HG02798 (cell line): ENCODE measurements around the gene OR52M1.

ENCODE experiments used
- ATAC-seq: cut with Tn5 transposase; IDR thresholded peaks from one replicate; pipeline ENCODE4 v1.9.1; 2021; ENCODE audit warnings: mild to moderate bottlenecking; ENCODE audit not compliant: unreplicated experiment, poor library complexity

Gene OR52M1

DNA sequence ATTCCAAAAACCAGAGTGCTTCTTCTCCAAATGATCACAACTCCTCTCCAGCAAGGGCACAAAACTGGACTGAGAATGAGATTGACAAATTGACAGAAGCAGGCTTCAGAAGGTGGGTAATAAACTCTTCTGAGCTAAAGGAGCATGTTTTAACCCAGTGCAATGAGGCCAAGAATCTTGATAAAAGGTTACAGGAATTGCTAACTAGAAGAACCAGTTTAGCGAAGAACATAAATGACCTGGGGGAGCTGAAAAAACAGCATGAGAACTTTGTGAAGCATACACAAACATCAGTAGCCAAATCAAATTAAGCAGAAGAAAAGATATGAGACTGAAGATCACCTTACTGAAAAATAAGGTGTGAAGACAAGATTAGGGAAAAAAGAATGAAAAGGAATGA, 15.5 kb downstream of the OR52M1 start:
- no peak for ATAC-seq

DNA sequence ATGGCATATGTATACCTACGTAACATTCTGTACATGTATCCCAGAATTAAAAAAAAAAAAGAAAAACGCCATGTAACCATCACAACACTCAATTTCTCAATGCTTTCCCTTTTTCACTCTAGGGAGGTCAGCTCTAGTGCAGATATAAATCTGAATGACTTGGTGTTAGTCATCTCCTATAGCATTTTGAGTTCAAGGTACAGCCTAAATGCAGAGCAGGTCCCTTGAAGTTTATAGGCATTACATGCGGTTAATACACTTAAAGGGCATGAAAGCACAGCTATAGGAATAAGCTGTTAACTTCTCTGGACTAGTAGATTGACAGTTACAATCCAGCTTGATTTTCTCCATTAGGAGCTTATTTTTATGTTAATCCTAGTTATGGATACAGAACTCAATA, 20.4 kb downstream of the OR52M1 start:
- no peak for ATAC-seq

DNA sequence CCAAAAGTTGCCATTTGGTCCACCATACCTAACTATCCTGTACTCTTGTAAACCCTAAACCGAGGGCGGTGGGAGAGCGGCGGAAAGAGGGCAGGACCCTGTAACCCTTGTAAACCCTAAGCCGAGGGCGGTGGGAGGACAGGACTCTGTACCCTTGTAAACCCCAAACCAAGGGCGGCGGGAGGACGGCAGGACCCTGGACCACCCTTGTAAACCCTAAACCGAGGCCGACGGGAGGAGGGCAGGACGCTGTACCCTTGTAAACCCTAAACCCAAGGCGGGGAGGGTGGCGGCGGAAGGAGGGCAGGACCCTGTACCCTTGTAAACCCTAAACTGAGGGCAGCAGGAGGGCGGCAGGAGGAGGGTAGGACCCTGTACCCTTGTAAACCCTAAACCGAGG, 24.1 kb downstream of the OR52M1 start:
- ATAC-seq = no peak

DNA sequence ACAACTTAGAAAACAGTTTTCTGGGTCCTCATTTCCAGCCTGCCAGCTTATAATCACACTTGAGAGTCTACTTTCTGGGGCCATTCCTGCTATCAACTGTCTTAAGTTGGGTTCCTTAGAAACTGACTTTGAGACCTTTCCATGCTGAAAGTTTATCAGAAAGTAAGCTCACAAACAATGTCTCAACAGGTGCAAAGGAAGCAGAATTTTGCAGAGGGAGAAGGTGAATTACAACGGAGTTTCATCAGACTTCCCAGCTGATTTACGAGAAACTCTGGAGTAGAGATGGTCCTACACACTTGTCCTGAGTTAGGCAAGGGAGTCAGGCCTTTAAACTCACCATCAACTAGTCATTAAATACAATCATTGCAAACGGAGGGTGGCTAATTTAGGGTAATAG, 31.9 kb downstream of the OR52M1 start:
- no peak for ATAC-seq

DNA sequence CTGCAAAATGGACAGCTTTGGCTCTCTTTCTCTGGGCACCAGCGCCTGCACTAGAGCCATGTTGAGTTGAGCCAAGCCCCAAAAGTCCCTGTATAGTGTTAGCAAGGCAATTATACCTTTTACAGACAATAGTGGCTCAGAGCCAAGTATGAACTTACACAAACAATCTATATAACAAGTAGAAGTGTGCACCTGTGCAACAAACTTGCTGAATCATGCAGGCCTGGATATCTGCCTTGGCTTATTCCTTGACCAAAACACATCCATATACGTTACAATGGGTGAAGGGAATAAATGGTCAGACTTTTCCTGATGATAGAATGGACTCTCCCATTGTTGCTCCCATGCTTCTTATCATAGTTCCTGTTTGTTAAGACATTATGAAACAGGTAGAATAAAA, 32.8 kb downstream of the OR52M1 start:
- no peak for ATAC-seq

DNA sequence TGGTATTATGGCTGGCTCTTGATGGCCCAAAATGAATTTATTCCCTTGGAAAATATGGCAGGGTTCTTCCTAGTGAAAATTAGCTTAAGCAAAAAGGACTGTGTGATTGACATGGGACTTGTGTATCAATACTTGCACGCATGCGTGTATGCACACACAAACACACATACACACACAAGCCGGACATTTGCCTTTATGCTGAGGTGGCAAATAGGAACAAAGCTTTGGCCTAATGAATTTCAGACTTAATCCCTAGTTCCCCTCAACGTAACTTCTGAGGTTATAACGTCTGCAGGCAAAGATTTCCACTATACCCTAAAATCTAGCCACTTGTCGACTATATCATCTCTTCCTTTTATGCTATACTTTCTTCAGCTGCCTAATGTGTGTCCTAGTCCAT, 33.6 kb downstream of the OR52M1 start:
- ATAC-seq = no peak

DNA sequence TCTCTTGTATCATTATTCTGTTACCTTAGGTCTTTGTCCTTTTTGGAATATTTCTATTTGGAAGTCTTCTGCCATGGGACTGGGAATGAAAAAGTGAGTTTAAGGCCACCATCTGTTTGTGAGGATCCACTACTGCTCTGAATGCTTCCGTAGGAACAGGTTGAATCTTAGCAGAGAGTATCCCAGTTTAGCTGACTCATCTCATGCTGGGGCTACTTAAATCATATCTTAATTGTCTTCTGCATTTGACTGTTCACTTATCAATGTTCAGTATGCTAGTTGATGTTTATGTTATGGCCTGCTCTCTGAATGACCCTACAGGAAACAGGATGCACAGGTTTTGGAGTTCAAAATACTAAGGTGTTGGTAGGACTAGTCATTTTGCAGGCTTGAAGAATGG, 35.1 kb downstream of the OR52M1 start:
- no peak for ATAC-seq

DNA sequence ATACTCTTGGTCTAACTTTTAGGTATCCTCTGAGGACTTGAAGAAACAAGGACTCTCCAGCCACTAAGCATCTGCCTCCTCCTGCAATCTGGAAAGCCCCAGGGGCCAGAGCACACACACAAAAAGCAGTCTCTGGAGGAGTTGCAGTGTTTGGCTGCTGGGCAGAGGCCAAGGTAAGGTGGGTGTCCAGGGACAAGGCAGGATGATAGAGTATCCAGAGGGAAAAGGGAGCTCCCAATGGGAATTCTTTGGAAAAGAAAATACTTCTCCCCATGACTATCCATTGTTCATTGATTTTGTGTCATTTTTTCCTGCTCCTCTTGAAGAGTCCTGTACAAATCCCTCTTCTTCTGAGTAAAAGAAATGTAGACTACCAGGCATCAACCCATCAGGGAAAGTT, 36.5 kb downstream of the OR52M1 start, which contains the start of gene OR52I2:
OR52I2 (plus strand) TSS at position 301 of the 400 bp plus-strand sequence.
- ATAC-seq = no peak

DNA sequence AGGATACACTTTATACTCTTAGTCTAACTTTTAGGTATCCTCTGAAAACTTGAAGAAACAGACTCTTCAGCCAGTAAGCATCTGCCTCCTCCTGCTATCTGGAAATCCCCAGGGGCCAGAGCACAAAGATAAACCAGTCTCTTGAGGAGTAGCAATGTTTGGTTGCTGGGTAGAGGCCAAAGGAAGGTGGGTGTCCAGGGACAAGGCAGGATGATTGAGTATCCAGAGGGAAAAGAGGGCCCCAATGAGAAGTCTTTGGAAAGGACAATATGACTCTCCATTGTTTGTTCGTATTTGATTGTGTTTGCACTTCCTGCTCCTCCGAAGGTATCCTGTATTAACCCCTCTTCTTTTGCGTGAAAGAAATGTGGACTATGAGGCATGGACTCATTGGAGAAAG, 44.0 kb downstream of the OR52M1 start:
- ATAC-seq = no peak

DNA sequence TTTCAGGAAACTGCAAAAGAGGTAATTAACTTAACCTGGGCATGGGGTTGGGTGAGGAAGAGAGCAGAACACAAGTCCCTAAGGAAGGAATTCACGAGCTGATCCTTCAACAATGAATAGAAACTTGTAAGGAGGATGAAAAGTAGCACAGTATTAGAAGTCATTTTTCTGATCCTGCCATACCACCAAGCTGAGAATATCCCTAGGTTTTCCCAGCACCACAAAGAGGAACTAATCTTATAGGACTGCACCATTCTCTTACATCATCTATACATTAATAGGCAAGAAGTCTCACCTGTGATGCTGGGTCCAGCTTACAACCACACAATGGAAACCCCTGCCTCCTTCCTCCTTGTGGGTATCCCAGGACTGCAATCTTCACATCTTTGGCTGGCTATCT, 48.7 kb downstream of the OR52M1 start, which contains the start of gene OR52I1:
OR52I1 (plus strand) TSS at position 301 of the 400 bp plus-strand sequence; CDS start at position 301, 0 bp downstream.
- no peak for ATAC-seq
